Germinal center (tissue), 1 donor: Measurements from ENCODE around the gene LTC4S.

ENCODE experiments used
- DNase-seq: peaks from one replicate; pipeline ENCODE4 v3.0.0; 2012; ENCODE audit warnings: mixed read lengths, low spot score

LTC4S gene

DNA sequence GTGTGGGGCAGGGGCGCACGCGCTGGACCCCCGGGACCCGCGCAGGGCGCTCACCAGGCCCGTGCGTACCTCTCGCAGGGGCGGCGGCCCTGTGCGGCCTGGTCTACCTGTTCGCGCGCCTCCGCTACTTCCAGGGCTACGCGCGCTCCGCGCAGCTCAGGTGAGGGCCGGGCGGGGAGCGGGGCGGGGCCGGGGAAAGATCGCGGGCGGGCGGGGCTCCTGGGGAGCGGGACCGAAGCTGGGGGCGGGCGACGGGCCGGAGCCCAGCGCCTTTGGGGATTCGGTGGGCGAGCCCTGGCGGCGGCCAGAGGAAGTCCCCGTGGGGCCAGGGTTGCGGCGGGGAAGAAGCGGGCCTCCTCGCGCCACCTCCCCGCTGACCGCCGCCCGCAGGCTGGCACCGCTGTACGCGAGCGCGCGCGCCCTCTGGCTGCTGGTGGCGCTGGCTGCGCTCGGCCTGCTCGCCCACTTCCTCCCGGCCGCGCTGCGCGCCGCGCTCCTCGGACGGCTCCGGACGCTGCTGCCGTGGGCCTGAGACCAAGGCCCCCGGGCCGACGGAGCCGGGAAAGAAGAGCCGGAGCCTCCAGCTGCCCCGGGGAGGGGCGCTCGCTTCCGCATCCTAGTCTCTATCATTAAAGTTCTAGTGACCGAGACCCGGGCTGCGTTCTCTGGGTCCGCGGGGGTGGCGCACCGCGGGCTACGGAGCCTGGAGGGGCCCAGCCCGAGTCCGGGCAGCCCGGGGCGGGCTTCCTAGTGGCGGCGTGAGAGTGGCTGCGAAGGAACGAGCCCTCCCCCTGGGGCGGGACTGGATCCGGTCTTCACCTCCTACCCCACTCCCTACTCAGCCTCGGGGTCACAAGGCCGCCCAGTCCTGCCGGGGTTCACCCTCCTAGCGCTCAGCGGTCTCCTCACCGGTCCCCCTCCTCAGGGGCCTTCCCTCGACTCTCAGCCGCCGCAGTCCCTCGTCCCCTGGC lies 2.4 kb downstream of the LTC4S start:
- peak; percentile 77 for DNase-seq

GRCh38 chr5:179796877-179797608 lies 3.3 kb downstream of the LTC4S start:
- DNase-seq = no peak

DNA sequence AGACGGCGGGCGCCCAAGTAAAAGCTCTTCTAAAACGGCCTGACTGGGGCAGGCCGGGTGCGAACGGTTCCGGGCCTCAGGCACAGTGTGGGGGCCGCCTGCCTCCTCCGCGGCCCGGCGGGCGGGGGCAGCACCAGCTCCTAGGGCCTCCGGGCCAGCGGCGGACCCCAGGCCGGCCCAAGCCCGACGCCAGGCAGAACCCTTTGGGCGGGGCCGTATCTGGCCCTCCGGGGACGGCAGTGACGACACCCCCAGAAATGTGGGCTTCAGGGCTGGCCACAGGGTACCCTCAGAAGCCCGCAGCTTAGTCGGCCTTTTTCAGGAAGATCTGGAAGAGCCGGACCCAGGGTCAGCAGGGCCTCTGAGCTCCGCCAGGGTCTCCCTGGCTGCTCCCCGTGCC lies 4.0 kb downstream of the LTC4S start:
- no peak for DNase-seq

DNA sequence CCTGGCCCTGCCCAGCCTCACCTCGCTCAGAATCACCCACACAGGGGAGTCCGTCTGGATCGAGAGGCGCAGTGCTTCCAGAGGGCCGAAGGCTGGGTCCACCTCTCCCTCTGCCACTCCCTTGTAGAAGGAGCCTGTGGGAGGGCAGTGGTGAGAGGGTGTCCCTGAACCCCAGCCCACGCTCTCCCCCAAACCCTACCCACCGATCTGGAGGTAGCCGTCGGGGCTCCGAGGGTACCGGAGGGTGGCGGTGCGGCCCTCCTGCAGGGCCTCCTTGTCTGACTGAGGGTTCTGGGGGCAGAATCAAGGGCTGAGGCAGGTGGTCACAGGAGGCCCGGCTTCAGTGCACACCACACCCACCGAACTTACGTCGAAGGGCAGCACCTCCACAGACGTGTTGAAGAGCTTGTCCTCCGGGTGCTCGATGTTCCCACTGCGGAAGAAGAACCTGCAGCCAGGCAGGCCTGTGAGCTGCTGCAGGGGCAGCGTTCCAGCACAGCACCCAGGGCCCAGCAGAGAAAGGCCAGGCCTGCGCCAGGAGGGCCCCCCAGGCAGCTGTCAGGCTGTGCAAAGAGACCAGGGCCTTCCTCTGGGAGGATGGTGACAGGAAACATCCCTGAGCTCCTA lies 4.5 kb downstream of the LTC4S start:
- DNase-seq = no peak

- no peak for DNase-seq
Observed at GRCh38 chr5:179798771-179799643, 5.2 kb downstream of the LTC4S start.

- DNase-seq = no peak
Observed at GRCh38 chr5:179799644-179799973, 5.8 kb downstream of the LTC4S start.

DNA sequence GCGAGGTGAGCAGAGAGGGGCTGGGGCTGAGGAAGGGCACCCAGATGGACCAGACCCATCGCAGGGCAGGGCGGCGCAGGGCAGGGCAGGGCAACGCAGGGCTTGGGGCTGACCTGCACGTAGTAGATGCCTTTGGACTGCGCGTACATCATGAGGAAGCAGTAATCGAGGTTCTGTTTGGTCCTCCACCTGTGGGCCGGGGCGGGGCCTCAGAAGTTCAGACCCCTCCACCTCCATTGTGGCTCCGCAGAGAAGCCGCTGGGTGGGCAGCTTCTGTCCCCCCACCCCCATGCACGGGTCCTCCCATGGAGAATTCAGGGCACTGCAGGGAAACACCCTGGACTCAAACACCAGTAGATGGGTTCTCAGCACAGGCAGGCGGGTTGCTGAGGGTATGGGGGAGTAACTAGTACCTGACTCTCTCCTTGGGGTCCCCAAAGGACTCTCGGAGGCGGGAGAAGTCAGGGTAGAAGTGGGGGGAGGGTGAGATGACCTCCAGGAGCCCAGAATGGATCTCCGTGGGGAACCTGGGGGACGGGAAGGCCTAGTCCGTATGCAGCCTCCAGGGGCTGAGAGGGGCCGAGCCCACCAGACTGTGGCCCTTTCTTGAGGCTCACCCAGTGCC lies 6.4 kb downstream of the LTC4S start:
- DNase-seq = no peak

DNA sequence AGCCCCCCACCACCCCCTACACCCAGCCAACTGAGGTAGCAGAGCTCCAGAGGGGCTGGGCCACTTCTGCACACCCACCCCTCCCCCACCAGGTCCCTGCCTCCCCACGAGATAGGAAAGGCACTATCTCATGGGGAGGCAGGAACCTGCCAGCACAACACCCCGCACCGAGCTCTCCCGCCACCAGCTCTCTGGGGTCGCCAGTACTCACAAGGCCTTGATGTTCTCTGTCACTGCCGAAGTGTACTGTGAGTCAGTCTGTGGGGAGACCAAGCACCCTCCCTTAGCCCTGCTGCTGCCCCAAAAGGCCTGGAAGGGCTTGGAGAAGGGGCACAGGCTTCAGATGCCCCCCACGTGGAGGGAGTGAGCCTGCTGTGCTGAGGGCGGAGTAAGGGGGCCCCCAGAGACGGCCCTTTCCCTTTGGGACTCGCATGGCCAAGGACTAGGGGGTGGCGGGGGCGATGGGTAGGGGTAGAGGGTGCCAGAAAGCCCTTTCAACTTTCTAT lies 7.0 kb downstream of the LTC4S start:
- no peak for DNase-seq

GRCh38 chr5:179801304-179802206 lies 7.8 kb downstream of the LTC4S start:
- DNase-seq = peak; percentile 82

DNA sequence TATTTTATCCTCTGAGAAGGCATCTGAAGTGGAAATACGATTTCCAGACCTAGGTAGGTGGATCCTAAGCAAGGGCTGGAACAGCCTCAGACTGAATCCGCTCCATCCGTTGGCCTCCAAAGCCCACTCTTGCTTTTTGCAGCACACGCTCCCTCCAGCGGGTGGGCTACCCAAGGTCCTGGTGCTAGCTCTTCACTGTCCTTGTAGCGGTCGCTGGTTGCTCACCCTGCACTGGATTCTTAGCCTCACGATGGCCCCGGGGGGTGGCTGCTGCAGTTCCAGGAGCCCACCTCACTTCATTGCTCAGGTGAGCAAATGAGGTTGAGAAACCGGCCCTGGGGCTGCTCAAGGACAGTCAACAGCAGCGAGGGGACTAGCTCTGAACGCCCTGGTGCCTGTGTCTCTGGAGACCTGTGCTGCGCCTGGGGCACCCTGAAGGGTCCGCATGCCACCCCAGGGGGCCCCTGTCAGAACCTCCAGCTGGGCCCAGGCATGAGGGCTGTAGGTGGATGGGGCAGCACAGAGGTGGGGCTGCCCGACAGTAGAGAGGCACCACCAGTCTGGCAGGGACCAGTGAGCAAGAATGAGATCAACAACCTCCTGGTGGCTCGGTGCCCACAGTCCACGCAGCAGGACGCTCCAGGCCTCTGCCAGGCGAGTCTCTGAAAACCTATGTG lies 8.6 kb downstream of the LTC4S start:
- DNase-seq = no peak

- DNase-seq = no peak
Observed at GRCh38 chr5:179802950-179803562, 9.3 kb downstream of the LTC4S start.

GRCh38 chr5:179803651-179804554 lies 10.1 kb downstream of the LTC4S start:
- no peak for DNase-seq

GRCh38 chr5:179804555-179804947 lies 10.8 kb downstream of the LTC4S start:
- DNase-seq = no peak

GRCh38 chr5:179805070-179805528 lies 11.3 kb downstream of the LTC4S start:
- no peak for DNase-seq

DNA sequence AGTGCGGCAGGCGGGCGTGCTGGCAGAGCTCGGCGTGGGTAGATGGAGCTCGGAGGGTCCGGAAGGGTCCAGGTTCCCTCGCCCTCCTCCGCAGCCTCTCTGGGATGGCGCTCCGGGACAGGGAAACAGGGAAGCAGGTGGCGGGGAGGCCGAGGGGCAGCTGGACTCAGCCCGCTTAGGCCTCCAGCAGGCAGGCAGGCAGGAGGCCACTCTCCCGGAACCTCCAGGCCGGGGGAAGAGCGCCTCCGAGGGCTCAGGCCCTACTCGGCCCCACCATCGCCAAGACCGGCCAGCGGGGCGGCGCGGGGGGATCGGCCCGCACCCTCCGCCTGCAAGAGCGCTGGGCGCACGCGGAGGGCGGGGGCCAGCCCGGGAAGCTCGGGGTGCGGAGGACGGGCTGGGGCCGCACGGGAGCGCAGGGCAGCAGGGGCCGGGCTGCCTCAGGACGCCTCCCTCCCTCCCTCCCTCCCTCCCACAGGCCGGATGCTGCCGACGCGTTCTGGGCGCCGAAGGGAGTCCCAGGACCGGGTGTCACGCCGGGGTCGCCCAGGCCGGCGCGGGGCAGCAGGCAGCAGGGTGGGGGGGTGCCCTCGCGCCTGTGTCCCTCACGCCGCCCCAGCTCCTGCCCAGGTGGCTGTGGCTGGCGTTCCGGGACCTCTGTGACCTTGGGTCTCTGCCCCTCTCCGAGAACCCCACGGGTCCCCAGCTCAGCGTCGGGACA lies 11.9 kb downstream of the LTC4S start:
- DNase-seq = peak; percentile 65

- peak; percentile 90 for DNase-seq
Observed at GRCh38 chr5:179806250-179807048, 12.7 kb downstream of the LTC4S start, which contains the start of gene MGAT4B. Gene MGAT4B (minus strand): TSS chr5:179806866. CDS start chr5:179806583, 283 bp downstream.
